ENCODE measurements around the gene MAD1L1.

GRCh38 chr7:1846331-1847065 is 386.2 kb downstream of the MAD1L1 start:
- TF ChIP-seq EZH2 (IDR thresholded peaks at IDR 0.05; ENCODE audit: borderline replicate concordance, low read depth, low read length, severe bottlenecking) (no peak), CTCF (IDR thresholded peaks at IDR 0.05; ENCODE audit: borderline replicate concordance, extremely low read depth, low read length, poor library complexity, severe bottlenecking) (no peak)

Data from DND-41 (cell line).